GM18873 (cell line): ENCODE measurements around the gene TRIO.

Experiments
- ATAC-seq: cut with Tn5 transposase; IDR thresholded peaks from one replicate; pipeline ENCODE4 v1.9.1; 2021; ENCODE audit warnings: mild to moderate bottlenecking, moderate library complexity, moderate number of reproducible peaks; ENCODE audit not compliant: unreplicated experiment, low FRiP score

TRIO gene

GRCh38 chr5:14121552-14121951 lies 21.6 kb upstream of the TRIO start:
- ATAC-seq, result no peak

GRCh38 chr5:14122089-14122488 lies 21.1 kb upstream of the TRIO start:
- no peak for ATAC-seq

GRCh38 chr5:14123551-14123950 lies 19.6 kb upstream of the TRIO start:
- ATAC-seq, result no peak

GRCh38 chr5:14123974-14124482 lies 19.1 kb upstream of the TRIO start:
- no peak for ATAC-seq

- no peak for ATAC-seq
Observed at GRCh38 chr5:14125262-14125661, 17.9 kb upstream of the TRIO start.

- no peak for ATAC-seq
Observed at GRCh38 chr5:14127587-14127986, 15.6 kb upstream of the TRIO start.

GRCh38 chr5:14128079-14128478 lies 15.1 kb upstream of the TRIO start:
- ATAC-seq, result no peak

GRCh38 chr5:14129123-14129522 lies 14.0 kb upstream of the TRIO start:
- no peak for ATAC-seq

- no peak for ATAC-seq
Observed at GRCh38 chr5:14131855-14132503, 11.2 kb upstream of the TRIO start.

- no peak for ATAC-seq
Observed at GRCh38 chr5:14133394-14133793, 9.7 kb upstream of the TRIO start.

GRCh38 chr5:14134083-14134482 lies 9.1 kb upstream of the TRIO start:
- no peak for ATAC-seq

GRCh38 chr5:14134771-14135170 lies 8.4 kb upstream of the TRIO start:
- ATAC-seq, result no peak

GRCh38 chr5:14135621-14136020 lies 7.5 kb upstream of the TRIO start:
- no peak for ATAC-seq

GRCh38 chr5:14136228-14136627 lies 6.9 kb upstream of the TRIO start:
- ATAC-seq, result no peak

- ATAC-seq, result no peak
Observed at GRCh38 chr5:14138608-14139540, 4.3 kb upstream of the TRIO start.

- no peak for ATAC-seq
Observed at GRCh38 chr5:14141764-14142163, 1.4 kb upstream of the TRIO start.

- peak; percentile 9 for ATAC-seq
Observed at GRCh38 chr5:14142202-14142826, 828 bp upstream of the TRIO start.

GRCh38 chr5:14143546-14143840 lies 351 bp downstream of the TRIO start:
- ATAC-seq, result no peak

- ATAC-seq, result no peak
Observed at GRCh38 chr5:14143841-14144585, 871 bp downstream of the TRIO start.

- peak; percentile 68 for ATAC-seq
Observed at GRCh38 chr5:14144586-14145434, 1.7 kb downstream of the TRIO start.
